Memory B cell (primary cell): ENCODE measurements around the gene GPS1.

Experiments
- ATAC-seq: fragments of 150-1000 bp; cut with Tn5 transposase; 2 replicates; pipeline ENCODE4 v1.10.0; 2021; ENCODE audit warnings: low read depth, mild to moderate bottlenecking, moderate library complexity
- DNase-seq, 2 donors: peaks; one replicate each; pipeline ENCODE4 v3.0.0; 2022; ENCODE audit warnings: low spot score in 2 of 2
- H3K27ac Mint-ChIP-seq: one replicate; pipeline ENCODE4 v1.8.0; 2022; ENCODE audit warnings: mild to moderate bottlenecking, moderate library complexity, mixed read lengths
- H3K27me3 Mint-ChIP-seq: one replicate; pipeline ENCODE4 v1.8.0; 2022; ENCODE audit warnings: mixed read lengths
- H3K36me3 Mint-ChIP-seq: one replicate; pipeline ENCODE4 v1.8.0; 2022; ENCODE audit warnings: mild to moderate bottlenecking, mixed read lengths
- H3K4me1 Mint-ChIP-seq: one replicate; pipeline ENCODE4 v1.8.0; 2022; ENCODE audit warnings: mixed read lengths
- H3K4me3 Mint-ChIP-seq: one replicate; pipeline ENCODE4 v1.8.0; 2022; ENCODE audit warnings: mild to moderate bottlenecking, moderate library complexity, mixed read lengths
- H3K9me3 Mint-ChIP-seq: one replicate; pipeline ENCODE4 v1.8.0; 2022; ENCODE audit warnings: mixed read lengths

Gene GPS1

DNA sequence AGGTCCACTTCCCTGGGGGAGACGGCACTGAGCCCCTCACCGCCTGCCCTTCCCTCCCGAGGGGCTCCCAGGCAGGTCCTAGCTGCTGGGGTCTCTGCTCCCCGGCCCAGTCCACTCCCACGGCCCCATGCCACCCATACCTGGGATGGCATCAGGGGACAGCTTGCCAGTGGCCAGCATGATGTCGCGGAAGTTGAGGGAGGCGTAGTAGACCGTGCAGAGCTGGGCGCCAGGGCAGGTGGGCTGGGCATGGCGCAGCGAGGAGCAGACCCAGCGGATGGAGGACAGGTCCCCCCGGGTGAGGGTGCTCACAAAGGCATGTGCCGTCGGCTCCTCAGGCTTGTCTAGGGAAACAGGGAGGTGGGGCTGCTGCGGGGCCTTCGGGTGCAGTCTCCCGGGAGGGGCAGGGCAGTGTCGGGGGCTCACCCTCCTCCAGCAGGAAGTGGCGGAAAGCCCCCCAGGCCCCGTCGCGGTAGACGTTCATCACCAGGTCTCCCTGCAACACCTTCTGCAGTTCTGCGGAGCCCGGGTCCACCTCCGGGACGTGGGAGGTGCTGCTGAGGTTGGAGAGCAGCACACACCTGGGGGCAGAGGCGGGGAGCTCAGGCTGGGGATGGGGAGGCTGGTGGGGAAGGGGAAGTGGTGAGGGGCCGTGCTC is 32.8 kb downstream of the GPS1 start:
- H3K9me3 Mint-ChIP-seq, result no peaks in the 10 kb centered on the region
- H3K36me3 Mint-ChIP-seq, result peaks cover 16% of the 10 kb centered on the region
- no peak overlapping the region for H3K4me3 Mint-ChIP-seq
- H3K27me3 Mint-ChIP-seq, result no peaks in the 10 kb centered on the region
- H3K27ac Mint-ChIP-seq, result no peak overlapping the region
- no peak for DNase-seq
- H3K4me1 Mint-ChIP-seq, result no peaks in the 10 kb centered on the region
- no peak for ATAC-seq

GRCh38 chr17:82085031-82085861 is 33.5 kb downstream of the GPS1 start:
- no peaks in the 10 kb centered on the region for H3K27me3 Mint-ChIP-seq
- no peaks in the 10 kb centered on the region for H3K9me3 Mint-ChIP-seq
- no peak for ATAC-seq
- H3K36me3 Mint-ChIP-seq, result peaks cover 12% of the 10 kb centered on the region
- H3K4me3 Mint-ChIP-seq, result no peak overlapping the region
- H3K27ac Mint-ChIP-seq, result no peak overlapping the region
- H3K4me1 Mint-ChIP-seq, result no peaks in the 10 kb centered on the region
- no peak for DNase-seq

DNA sequence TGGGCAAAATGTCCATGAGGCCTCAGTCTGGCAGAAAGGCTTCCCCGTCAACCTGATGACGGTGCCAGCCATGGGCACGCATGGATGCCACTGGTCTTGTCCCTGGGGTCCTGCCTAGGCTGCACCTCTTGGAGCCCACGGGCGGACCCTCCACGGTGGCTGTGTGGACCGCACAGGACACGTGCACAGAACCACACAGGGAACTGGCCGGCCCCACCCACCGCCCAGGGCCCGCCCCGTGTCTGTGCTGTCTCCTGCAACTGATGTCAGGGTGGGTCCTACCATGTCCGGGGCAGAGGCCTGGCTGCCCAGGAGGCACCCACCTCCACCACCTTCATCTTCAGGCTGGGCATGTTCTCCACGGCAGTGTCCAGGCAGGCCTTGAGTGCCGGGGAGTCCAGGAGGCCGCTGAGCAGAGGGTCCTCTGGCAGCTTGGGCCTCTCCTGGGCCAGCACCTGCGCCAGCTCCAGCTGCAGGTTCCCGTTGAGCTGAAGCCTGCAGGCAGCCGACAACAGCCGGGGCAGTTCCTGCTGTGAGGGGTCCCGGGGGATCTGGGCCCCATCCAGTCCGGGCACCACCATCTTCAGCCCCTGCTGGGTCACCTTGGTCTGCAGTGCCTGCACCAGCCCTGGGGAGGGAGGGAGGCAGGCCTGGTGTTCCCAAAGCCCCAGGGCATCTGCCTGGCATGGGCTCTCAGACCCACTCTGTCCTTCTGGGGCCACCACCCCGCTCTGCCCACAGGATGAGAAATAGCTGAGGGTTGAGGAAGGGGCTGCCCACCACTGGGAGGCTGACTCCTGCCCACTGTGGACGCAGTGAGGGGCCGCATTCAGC is 34.5 kb downstream of the GPS1 start:
- no peaks in the 10 kb centered on the region for H3K4me1 Mint-ChIP-seq
- ATAC-seq (no peak), DNase-seq (no peak)
- no peak overlapping the region for H3K4me3 Mint-ChIP-seq
- H3K9me3 Mint-ChIP-seq, result no peaks in the 10 kb centered on the region
- H3K27ac Mint-ChIP-seq, result no peak overlapping the region
- H3K27me3 Mint-ChIP-seq, result no peaks in the 10 kb centered on the region
- H3K36me3 Mint-ChIP-seq, result peaks cover 12% of the 10 kb centered on the region

GRCh38 chr17:82086941-82087906 is 35.5 kb downstream of the GPS1 start:
- no peak for ATAC-seq
- DNase-seq, result no peak
- no peak overlapping the region for H3K4me3 Mint-ChIP-seq
- H3K36me3 Mint-ChIP-seq, result peaks cover 15% of the 10 kb centered on the region
- H3K9me3 Mint-ChIP-seq, result no peaks in the 10 kb centered on the region
- H3K4me1 Mint-ChIP-seq, result no peaks in the 10 kb centered on the region
- no peaks in the 10 kb centered on the region for H3K27me3 Mint-ChIP-seq
- H3K27ac Mint-ChIP-seq, result no peak overlapping the region

- Mint-ChIP-seq H3K4me1 (no peaks in the 10 kb centered on the region), H3K36me3 (peaks cover 15% of the 10 kb centered on the region), H3K4me3 (no peak overlapping the region), H3K27me3 (no peaks in the 10 kb centered on the region), H3K9me3 (no peaks in the 10 kb centered on the region), H3K27ac (no peak overlapping the region)
- no peak for ATAC-seq
- no peak for DNase-seq
These were observed 36.5 kb downstream of the GPS1 start for GRCh38 chr17:82087961-82088837.

- Mint-ChIP-seq H3K27me3 (no peaks in the 10 kb centered on the region), H3K9me3 (no peaks in the 10 kb centered on the region), H3K36me3 (peaks cover 14% of the 10 kb centered on the region), H3K4me3 (no peak overlapping the region), H3K4me1 (no peaks in the 10 kb centered on the region), H3K27ac (no peak overlapping the region)
- ATAC-seq (no peak), DNase-seq (no peak)
These were observed 37.4 kb downstream of the GPS1 start for GRCh38 chr17:82088838-82089722.

DNA sequence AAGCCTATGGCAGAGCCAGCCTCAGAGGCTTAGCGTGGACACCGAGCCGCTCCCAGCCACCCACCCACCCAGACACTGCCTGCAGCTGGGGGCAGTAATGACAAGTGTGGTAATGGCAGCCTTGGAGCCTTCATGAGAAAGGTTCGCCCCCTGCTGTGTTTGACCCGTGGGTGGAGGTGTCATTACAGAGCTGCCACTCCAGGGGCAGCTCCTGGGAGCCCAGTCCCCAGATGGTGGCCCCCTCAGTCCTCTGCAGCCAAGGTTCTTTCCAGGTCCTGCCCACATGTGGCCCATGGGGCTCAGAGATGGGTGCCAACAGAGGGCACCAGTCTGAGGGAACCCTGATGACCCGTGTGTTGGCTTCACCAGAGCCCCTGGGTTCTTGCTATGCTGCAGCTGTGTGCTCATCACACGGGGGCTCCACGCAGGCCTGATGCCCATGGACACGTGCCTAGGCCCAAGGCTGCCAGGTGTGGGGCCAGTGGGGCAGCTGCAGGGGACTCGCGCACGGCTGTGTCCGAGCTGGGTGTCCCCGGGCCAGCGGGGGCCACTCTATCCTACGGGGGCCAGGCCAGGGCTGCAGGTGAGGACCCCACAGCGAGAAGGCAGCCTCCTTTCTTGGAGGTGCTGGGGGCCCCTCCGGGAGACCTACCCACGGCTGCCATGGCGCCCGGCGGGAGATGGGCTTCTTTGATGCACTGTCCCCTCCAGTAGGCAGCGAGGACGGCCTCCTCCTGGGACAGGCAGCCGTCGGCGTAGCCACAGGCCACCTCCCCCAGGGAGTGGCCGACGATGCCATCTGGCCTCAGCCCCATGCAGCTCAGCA is 38.2 kb downstream of the GPS1 start:
- Mint-ChIP-seq H3K27me3 (no peaks in the 10 kb centered on the region), H3K36me3 (peaks cover 11% of the 10 kb centered on the region), H3K4me1 (no peaks in the 10 kb centered on the region), H3K9me3 (no peaks in the 10 kb centered on the region), H3K4me3 (no peak overlapping the region), H3K27ac (no peak overlapping the region)
- DNase-seq (no peak), ATAC-seq (no peak)

DNA sequence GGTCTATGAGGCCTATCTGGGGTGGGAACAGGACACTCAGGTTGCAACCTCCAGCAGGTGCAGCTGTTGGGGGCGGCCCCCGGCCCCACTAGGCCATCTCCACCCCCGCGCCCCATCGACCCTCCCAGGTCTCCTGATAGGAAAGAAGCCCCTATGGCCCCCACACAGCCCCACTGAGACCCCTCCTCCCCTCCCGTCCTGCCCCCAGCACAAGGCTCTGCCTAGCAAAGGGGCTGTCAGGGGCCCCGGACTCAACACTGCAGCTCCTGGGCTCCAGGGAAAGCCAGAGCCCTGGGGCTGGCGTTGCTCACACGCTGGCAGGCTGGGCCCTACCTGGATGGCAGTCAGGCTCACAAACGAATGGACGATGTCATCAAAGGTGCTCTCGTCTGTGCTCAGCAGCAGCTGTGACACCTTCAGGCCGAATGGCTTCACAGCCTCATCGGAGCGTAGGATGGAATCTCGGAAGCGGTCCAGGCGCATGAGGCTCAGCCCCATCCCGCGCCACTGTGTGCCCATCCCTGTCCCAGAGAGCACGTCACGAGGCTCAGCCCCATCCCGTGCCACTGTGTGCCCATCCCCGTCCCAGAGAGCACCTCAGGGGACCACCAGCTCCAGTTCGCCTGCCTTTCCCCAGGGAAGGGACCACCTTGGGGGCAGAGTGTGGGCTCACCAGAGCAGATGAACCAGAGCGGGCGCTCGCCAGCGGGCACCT is 39.0 kb downstream of the GPS1 start:
- H3K4me3 Mint-ChIP-seq, result no peak overlapping the region
- no peak overlapping the region for H3K27ac Mint-ChIP-seq
- no peaks in the 10 kb centered on the region for H3K27me3 Mint-ChIP-seq
- no peak for ATAC-seq
- H3K9me3 Mint-ChIP-seq, result no peaks in the 10 kb centered on the region
- no peaks in the 10 kb centered on the region for H3K4me1 Mint-ChIP-seq
- peaks cover 11% of the 10 kb centered on the region for H3K36me3 Mint-ChIP-seq
- DNase-seq, result no peak

- H3K36me3 Mint-ChIP-seq, result peaks cover 11% of the 10 kb centered on the region
- no peak for DNase-seq
- no peak for ATAC-seq
- no peak overlapping the region for H3K4me3 Mint-ChIP-seq
- H3K4me1 Mint-ChIP-seq, result no peaks in the 10 kb centered on the region
- H3K27me3 Mint-ChIP-seq, result no peaks in the 10 kb centered on the region
- no peaks in the 10 kb centered on the region for H3K9me3 Mint-ChIP-seq
- H3K27ac Mint-ChIP-seq, result no peak overlapping the region
These were observed 39.8 kb downstream of the GPS1 start for GRCh38 chr17:82091264-82092066.

GRCh38 chr17:82092094-82092586 is 40.4 kb downstream of the GPS1 start:
- Mint-ChIP-seq H3K4me3 (no peak overlapping the region), H3K9me3 (no peaks in the 10 kb centered on the region), H3K4me1 (peaks cover 4% of the 10 kb centered on the region), H3K27me3 (no peaks in the 10 kb centered on the region), H3K36me3 (peaks cover 11% of the 10 kb centered on the region), H3K27ac (no peak overlapping the region)
- ATAC-seq (no peak), DNase-seq (no peak)
